Skin epidermis (tissue), 12 donors: Measurements from ENCODE around the gene SUCLG1.
A peak's percentile ranks its signal among the peaks of the same experiment; 100 is the strongest.

Experiments used
- H3K27ac ChIP-seq, 21 experiments: fragments of 200-600 bp; sonication (generic) in 11 of 21; one replicate each; pipeline ENCODE4 v1.5.0; 2020; ENCODE audit warnings: mild to moderate bottlenecking in 3 of 21, inconsistent platforms in 2 of 21, moderate library complexity in 2 of 21
- H3K4me3 ChIP-seq, 7 experiments: fragments of 200-600 bp; sonication (generic) in 2 of 7; one replicate each; pipeline ENCODE4 v1.5.0; 2020; ENCODE audit warnings: inconsistent platforms in 2 of 7, mild to moderate bottlenecking in 2 of 7, moderate library complexity in 1 of 7

Gene SUCLG1

DNA sequence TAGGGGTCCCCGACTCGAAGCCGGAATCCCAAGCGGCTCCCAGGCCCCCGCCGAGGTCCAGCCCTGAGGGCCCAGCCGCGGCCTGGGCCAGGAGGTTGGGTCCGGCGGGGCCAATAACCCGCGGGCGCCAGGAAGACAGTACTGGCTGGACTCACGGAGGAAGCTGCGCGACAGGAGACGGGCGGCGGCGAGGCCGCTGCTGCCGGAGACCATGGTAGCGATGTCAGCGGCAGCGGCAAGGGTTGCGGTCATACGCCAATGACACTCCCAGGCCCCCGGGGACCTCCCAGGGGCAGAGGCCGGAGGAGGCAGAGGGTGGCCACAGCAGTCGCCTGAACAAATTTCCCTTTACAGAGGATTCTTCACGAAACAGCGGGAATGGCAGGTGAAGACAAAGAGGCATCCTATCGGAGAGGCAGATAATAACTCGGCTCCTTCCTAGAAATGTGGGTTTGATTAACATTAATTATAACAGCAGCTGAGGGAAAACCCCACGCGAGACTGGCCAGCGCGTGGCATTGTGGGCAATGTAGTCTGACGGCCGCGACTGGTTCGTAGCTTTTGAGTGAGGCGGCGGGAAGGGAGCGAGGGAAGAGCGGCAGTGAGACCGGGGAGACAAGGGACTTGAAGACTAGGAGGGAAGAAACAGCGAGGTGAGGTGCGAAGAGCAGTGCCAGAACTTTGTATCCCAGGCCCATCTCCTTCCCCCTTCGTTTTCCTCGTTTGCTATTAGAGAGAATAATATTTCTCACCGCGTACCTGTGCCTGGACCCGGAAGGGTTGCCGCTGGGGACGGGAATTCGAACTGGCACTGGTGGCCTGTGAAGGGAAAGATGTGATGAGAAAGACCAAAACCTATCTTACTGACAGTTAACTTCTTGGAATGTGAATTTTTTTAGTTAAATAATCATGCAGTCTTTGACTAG, at the start of gene SUCLG1:
Gene SUCLG1 (minus strand): TSS at position 263 of the 926 bp plus-strand sequence. CDS start 11 bp downstream, at position 252.
- H3K4me3 ChIP-seq: peak within 1 kb of the TSS; percentile 75 to 100 (median 94)
- H3K27ac ChIP-seq: peak within 1 kb of the TSS; percentile 64 to 98 (median 92)

DNA sequence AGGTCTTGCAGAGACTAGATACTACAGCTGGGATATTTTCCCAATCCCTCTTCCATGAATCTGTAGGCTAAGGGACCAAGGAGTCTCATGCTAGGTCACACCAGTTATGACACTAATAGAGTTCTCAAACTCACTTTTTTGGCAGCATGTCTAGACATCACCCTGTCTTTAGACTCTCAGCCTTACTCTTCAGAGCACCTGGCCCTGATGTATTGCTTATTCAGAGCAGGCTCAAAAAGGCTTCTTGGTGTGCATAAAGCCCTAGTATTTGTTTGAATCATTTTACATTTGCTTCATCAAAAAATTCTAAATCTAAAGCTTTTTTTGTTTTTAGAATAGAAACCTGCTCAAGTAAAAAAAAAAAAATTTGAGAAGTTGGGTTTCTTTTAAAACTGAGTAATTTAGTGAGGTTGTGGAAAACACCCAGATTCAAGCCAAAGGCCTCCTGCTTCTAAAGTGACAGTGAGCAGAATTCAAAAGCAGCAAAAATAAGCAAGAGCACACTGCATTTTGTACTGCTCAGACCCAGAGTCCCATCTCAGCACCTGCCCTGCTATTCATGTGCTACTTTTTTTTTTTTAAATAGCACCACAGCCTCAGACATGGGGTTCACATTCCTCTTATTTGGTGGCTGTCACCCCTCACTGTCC, 39.2 kb upstream of the SUCLG1 start:
- Histone ChIP-seq H3K4me3 (no peak overlapping the region), H3K27ac (no peak overlapping the region)

DNA sequence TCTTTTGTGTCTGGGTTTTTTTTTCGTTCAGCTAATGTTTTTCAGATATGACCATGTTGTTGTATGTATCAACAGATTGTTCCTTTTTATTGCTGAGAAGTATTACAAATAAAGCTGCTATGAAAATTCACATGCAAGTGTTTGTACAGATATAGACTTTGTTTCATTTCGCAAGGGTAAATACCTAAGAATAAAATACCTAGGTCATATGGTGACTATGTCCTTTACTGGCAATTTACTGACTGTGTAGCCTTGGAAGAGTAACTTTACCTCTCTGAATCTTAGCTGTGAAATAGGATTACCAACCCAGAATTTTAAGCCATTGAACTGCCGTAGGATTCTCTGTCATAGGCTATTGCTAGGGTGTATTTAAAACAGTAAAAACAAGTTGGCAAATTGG, 38.2 kb upstream of the SUCLG1 start:
- no peak overlapping the region for H3K4me3 ChIP-seq
- no peak overlapping the region for H3K27ac ChIP-seq

DNA sequence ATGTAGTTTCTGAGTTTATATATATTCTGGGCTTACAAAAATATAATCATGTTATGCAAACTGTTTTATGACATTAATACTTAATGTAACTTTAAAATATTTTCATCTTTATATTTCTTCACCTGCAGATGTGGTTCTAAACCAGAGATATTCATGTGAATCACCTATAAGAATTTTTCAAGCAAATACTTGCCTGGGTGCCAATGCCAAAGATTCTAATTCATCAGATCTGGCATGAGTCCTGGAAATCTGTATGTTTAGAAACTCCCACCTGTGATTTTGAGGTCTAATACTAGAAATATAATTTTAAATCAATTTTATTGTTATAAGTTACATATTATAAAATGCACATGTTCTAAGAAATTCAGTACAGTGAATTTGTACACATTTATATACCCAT, 37.3 kb upstream of the SUCLG1 start:
- Histone ChIP-seq H3K4me3 (no peak overlapping the region), H3K27ac (no peak overlapping the region)

DNA sequence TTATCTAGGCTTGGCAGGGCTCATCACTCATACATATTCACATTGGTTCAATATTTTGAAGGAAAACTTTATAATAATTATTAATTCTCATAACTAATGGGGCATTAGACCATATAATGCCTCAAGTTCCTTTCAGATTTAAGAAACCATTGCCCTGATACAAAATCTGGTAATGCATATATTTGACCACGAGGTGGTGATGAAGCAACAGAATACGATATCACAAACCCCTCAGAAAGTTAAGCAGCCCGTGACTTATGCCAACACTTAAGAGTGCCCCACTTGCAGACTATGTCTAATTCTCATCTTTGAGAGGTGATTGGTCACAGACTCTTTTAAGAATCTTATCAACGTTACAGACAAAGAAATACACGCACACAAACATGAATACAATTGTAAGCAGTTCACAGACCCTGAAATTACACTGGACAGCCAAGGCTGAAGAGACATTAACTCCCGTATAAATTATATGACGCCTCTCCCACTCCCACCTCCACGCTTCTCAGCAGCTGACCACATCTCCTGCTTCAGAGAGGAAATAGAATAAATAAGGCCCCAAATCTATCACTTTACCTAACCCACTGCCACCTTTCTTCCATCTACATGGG, 36.6 kb upstream of the SUCLG1 start:
- Histone ChIP-seq H3K4me3 (no peak overlapping the region), H3K27ac (no peak overlapping the region)

DNA sequence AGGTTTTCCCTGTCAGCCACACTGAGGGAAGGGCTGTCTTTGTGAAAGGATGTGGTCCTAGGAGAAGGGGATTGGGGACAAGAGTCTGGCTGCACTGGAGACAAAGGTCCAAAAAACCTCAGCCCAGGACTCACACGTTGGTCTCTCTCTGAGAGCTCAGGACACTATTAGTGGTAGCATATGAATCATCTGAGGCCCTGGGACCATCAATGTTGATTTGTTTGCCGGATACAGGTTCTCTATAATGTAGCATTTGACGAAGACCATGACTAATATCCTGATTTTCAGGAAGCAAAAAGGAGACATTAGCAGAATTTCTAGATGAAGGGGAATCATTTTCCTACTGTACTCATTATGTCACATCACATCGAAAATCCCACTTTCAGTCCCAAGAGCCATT, 35.0 kb upstream of the SUCLG1 start:
- H3K27ac ChIP-seq: no peak overlapping the region
- H3K4me3 ChIP-seq: no peak overlapping the region

DNA sequence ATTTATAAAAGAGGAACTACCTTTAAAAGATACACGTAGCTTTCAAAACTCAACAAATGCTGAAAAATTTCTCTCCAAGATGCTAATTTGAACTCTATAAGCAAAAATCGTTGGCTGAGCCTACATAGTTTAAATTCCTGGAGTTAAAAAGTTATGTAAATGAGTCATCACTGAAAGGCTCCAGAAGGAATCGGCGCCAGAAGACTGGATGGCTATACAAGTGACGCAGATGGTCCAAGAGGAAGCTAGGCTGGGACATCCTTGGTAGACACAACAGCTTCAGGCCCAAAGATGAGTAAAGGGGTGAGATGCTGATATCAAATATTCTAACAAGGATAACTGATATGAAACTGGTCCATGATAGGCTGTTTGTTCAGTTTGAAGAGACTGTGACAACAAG, 34.4 kb upstream of the SUCLG1 start:
- no peak overlapping the region for H3K27ac ChIP-seq
- no peak overlapping the region for H3K4me3 ChIP-seq

DNA sequence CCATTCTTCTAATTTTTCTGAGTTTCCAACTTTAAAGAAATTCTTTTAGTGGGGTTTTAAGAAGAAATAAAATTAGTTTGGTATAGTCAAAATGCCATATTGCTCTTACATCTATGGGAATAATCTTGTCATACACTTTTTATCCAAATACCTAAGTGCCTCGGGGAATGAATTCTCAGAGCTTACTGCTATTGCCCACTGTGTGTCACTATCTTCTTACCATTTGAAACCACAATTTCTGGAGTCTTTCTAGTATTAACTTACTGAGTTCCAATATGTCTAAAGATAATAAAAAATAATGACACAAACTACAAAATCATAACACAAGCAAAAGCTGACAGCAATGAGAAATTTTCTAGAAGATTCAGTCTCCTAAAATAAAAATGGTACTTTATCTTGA, 33.5 kb upstream of the SUCLG1 start:
- no peak overlapping the region for H3K4me3 ChIP-seq

DNA sequence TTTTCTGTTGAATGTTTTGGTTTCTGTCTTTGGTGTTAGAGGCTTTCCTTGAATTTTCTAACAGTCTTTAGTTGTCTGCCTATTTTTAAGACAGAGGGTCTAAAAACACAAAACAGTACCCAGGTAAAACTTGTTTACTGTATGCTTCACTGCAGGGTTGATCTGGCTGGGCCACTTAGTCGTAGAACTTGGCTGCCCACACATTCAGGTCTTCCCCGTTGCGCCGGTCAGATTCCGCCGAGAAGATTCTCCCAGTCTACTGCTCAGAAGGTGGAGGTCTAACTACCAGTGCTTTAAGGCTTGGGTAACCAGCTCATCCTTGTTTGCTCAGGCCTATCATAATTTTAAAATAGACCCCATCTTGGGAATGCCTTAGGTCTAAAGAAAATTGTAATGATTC, 32.7 kb upstream of the SUCLG1 start:
- Histone ChIP-seq H3K27ac (no peak overlapping the region), H3K4me3 (no peak overlapping the region)

More for the DNA sequence above, 33.5 kb upstream of the SUCLG1 start:
- no peak overlapping the region for H3K27ac ChIP-seq

DNA sequence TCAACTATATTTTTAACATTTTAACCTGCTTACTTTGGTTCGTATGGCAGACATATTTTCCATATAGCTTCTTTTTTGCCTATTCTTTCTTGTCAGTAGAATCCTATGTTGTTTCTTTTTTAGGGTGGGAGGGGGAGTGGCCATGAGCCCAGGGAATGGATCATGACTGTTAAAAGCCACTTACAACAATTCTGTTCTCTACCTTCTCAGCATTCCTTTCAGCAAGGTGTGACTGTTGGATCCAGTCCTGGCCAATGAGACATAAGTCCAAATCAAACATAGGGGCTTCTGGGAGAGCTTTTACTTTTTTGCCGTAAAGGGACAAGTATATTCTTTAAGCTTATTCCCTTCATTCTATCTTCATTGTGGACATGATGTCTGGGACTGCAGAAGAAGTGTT, 32.2 kb upstream of the SUCLG1 start:
- H3K27ac ChIP-seq: no peak overlapping the region
- no peak overlapping the region for H3K4me3 ChIP-seq

DNA sequence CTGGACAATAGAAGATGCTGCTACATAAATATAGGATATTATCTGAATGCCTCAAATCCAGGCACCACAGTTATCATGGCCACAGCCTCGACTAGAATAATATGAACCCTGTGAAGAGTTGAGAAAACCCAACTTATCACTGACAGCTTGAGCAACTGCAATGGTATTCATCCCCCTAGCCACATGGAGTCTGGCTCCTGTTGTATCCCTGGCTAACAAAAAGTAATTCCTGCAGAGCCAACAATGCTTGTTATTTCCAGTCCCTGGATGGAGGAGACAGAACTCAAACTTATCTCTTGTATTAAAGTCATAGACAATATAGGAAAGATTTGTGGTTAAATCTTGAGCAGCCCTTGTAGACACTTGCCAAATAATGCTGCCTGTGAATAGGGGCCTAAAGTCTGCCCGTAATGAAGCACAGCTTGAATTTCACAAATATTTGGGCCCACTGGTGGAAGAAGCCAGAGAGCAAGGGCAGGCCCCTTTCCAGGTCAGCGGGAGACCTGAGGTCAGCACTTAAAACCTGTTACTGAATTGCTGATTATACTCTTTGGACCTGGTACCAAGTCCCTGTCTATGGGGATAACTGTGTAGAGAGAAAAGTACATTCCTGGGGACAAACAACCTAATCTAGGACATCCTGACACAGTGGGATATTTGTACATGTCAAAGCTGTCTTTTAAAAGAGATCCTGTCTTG, 28.4 kb upstream of the SUCLG1 start:
- H3K27ac ChIP-seq: no peak overlapping the region

DNA sequence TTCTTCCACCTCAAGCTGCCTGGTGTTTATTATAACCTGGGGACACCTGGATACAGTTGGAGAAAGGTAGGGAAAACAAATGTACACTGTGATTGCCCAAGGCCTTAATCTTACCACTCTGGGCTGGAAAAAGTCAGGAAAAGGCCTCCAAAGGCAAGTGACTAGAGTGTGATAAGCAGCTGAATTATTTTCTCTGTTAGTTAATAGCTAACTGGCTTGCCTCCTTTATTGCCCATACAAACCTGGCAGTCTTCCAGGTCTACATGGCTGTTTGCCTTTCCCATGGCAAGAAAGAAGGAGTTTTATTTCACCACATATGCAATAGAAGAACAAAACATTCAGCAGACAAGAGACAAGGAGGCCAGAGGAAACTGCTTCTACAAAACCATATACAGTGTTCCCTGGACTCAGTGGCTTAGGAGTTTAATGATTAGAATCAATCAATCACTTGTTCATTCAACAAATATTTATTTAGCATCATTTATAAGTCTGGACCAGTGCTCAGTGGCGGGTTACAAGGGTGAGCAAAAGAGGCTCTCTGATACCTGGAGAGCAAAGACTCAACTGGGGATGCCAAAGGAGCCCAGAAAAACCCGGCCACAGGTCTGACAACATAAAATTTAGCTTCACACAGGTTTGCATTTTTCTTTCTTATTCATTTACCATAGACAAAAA, 27.5 kb upstream of the SUCLG1 start:
- Histone ChIP-seq H3K27ac (no peak overlapping the region), H3K4me3 (no peak overlapping the region)

More for the DNA sequence above, 28.4 kb upstream of the SUCLG1 start:
- H3K4me3 ChIP-seq: no peak overlapping the region

DNA sequence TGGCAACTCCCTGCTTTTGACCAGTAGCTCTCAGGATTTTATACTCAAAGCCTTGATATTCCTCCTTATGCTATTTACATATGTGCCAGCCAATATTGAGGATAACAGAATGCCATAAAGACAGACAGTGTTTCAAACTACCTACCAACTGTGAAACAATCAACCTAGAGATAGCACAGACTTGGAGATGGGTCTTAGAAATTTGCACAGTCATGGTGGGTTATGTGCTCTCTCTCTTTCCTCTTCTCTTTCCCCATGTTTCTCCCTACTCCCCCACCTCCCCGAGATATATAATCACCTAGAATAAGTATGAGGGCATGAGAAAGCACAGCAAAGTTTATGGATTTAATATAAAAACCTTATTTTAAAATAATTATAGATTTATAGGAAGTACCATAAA, 24.2 kb upstream of the SUCLG1 start:
- no peak overlapping the region for H3K27ac ChIP-seq

DNA sequence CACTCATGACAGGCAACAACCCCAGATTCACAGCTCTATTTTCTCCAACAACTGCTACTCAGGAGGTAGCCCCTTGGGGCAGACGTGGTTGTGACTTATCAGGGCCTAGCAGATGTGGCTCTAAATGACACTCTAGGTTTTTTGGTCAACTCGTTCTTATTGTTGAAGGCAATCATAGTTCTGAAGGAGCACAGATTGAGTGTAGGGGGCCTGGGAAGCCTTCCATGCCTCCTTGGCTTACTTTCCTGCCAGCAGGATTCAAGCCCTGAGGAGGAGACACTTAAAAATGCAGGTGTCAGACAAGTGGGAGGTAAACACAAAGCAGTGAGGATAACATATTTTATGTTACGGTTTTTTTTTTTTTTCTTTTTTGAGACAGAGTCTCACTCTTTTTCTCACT, 23.5 kb upstream of the SUCLG1 start:
- no peak overlapping the region for H3K4me3 ChIP-seq
- H3K27ac ChIP-seq: no peak overlapping the region

More for the DNA sequence above, 24.2 kb upstream of the SUCLG1 start:
- no peak overlapping the region for H3K4me3 ChIP-seq

DNA sequence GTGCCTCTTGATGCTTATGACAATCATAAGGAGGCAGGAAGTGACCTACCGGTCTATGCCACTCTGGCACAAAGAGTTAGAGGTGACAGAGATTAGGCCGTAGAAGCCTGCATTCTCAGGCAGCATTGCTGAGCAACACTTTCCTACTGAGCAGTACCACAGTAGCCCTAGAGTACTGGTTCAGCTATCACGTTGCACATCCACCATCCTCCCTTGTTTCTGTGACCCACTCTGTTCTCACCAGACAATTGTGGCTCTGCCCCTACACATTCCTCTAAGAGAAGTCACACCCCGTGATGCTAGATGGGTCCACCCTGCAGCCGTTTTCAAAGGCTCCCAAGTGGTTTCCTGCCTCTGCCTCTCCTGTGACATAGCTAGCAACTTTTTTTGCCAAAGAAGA, 22.6 kb upstream of the SUCLG1 start:
- Histone ChIP-seq H3K4me3 (no peak overlapping the region), H3K27ac (no peak overlapping the region)

DNA sequence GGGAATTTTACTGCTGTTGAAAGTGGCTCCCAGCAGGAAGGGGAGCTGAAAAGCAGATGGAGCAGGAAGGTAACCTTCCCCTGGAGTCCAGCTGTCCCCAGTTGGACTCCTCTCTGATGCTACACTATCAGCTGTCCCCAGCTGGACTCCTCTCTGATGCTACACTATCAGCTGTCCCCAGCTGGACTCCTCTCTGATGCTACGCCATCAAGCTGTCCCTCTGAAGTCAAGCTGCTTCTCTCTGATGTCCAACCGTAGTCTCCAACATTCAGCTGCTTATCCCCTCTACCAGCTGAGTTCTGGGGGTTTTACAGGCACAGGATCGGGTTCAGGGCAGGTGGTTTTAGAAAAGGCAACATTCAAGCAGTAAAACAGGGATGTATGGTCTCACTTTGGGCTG, 19.8 kb upstream of the SUCLG1 start:
- H3K4me3 ChIP-seq: no peak overlapping the region
- no peak overlapping the region for H3K27ac ChIP-seq

DNA sequence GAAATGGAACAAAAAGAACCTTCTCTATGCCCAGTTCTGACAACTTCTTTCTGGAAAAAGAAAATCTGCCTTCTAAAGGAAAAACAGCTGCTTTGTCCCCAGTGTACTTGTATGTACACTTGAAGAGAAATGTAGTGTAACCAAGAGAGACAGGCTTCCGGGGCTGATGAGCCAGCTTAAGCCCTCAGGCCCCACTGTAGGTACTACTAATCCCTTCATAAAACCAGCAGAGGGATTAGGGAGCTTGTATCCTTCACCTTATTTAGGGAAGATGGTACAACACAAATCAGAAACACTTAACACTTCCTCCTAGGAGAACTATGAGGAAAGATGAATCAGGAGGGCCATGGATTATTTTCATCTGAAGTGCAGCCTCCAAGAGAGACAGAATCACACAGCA, 18.8 kb upstream of the SUCLG1 start:
- H3K27ac ChIP-seq: no peak overlapping the region
- no peak overlapping the region for H3K4me3 ChIP-seq

DNA sequence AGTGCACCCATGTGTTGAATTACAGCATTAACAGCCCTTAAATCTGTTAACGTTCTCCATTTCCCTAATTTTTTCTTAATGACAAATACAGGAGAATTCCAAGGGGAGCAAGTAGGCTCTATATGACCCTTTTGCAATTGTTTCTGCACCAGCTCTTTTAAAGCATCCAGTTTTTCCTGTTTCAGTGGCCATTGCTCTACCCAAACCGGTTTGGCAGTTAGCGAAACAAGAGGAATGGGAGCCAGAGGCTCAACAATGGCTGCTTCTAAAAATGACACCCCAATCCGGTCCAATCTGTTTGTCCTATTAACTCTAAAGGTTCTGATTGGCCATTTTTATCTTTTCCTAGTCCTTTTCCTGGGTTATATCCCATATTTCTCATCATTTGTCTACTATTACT, 15.1 kb upstream of the SUCLG1 start:
- Histone ChIP-seq H3K27ac (no peak overlapping the region), H3K4me3 (no peak overlapping the region)

DNA sequence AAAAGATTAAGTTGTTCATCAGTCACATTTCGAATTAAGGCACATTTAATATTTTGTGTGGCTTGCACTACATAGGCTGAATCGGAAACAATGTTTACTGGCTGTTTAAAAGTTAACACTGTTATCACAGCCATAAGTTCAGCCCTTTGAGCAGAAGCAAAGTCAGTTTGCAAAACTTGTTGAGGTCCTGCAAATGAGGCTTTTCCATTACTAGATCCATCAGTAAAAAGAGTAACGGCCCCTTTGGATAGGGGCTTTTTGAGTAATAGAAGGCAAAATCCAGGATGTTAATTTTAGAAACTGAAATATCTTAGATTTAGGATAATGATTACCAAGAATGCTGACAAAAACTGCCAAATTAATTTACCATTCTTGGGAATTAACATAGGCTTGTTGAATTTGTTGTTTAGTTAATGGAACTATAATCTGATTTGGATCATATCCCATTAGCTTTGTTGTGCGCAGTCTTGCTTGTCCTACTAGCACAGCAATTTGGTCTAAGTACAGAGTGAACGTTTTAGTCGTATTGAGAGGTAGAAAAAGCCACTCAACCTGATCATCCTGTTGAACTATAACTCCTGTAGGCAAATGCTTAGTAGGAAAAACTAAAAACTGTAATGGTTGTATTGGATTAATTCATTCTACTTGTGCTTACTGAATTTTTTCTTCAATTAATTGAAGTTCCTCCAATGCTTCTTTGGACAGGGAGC, 13.9 kb upstream of the SUCLG1 start:
- no peak overlapping the region for H3K4me3 ChIP-seq
- H3K27ac ChIP-seq: peak overlapping the region in 1 of 21 experiments; percentile 14
